K562 (cell line): Measurements from ENCODE around the gene MXRA7. TPM values are rescaled to one million over a fixed set of nuclear protein-coding genes. Genes with fewer than 3 reads are reported as not detected.
A peak's percentile ranks its signal among the peaks of the same experiment; 100 is the strongest.

Experiments
- ARID3B ChIP-seq: fragments of 250-450 bp; sonication (Bioruptor Pico); IDR thresholded peaks from 2 replicates; pipeline ENCODE4 v1.4.0; 2020; ENCODE audit warnings: borderline replicate concordance
- DMBX1 ChIP-seq: fragments of 250-450 bp; sonication (Bioruptor Pico); IDR thresholded peaks from 2 replicates; pipeline ENCODE4 v1.8.0; 2022; ENCODE audit warnings: inconsistent platforms, mild to moderate bottlenecking, moderate library complexity, borderline replicate concordance
- FOXA1 ChIP-seq: fragments of 450-650 bp; IDR thresholded peaks from 2 replicates; pipeline ENCODE4 v1.6.1; 2016; ENCODE audit warnings: mild to moderate bottlenecking, borderline replicate concordance
- GABPB2 ChIP-seq: fragments of 250-450 bp; sonication (Bioruptor Pico); conservative IDR thresholded peaks from 2 replicates; pipeline ENCODE4 v1.5.1; 2021; ENCODE audit warnings: mild to moderate bottlenecking
- GATA2 ChIP-seq: sonication (generic); formaldehyde crosslinking; IDR thresholded peaks from 2 replicates; pipeline ENCODE4 v1.4.0; 2020; ENCODE audit warnings: mild to moderate bottlenecking, missing genetic modification reagents
- GTF2F1 ChIP-seq: IDR thresholded peaks from 2 replicates; pipeline ENCODE4 v1.6.1; 2011; ENCODE audit warnings: low read depth, low read length, improper control_type of control experiment
- NCOA4 ChIP-seq: fragments of 450-650 bp; IDR thresholded peaks from 2 replicates; pipeline ENCODE4 v1.6.1; 2018; ENCODE audit warnings: mild to moderate bottlenecking; ENCODE audit not compliant: partially characterized antibody
- NR1H2 ChIP-seq: sonication (generic); formaldehyde crosslinking; IDR thresholded peaks from 2 replicates; pipeline ENCODE4 v1.4.0; 2020; ENCODE audit warnings: mild to moderate bottlenecking, missing genetic modification reagents
- PHB2 ChIP-seq: fragments of 450-650 bp; IDR thresholded peaks from 2 replicates; pipeline ENCODE4 v1.6.1; 2017; ENCODE audit warnings: low read depth
- PHTF2 ChIP-seq: fragments of 250-450 bp; sonication (Bioruptor Pico); IDR thresholded peaks from 2 replicates; pipeline ENCODE4 v1.5.0; 2021; ENCODE audit warnings: mild to moderate bottlenecking
- PREB ChIP-seq: sonication (generic); formaldehyde crosslinking; IDR thresholded peaks from 2 replicates; pipeline ENCODE4 v1.8.1; 2023; ENCODE audit warnings: mild to moderate bottlenecking, missing genetic modification reagents
- SREBF2 ChIP-seq: sonication (generic); formaldehyde crosslinking; IDR thresholded peaks from 2 replicates; pipeline ENCODE4 v1.4.0; 2020; ENCODE audit warnings: mild to moderate bottlenecking, missing genetic modification reagents
- ZNF311 ChIP-seq: fragments of 250-450 bp; sonication (Bioruptor Pico); IDR thresholded peaks from 2 replicates; pipeline ENCODE4 v1.4.0; 2020; ENCODE audit warnings: mild to moderate bottlenecking, moderate library complexity
- ZNF436 ChIP-seq: fragments of 250-450, 450-650 bp; sonication (Bioruptor Pico); formaldehyde crosslinking; IDR thresholded peaks from 2 replicates; pipeline ENCODE4 v1.7.0; 2020; ENCODE audit warnings: mild to moderate bottlenecking
- ZNF444 ChIP-seq: fragments of 250-450 bp; sonication (Bioruptor Pico); IDR thresholded peaks from 2 replicates; pipeline ENCODE4 v1.4.0; 2020; ENCODE audit warnings: mild to moderate bottlenecking, moderate library complexity
- ZNF75A ChIP-seq: fragments of 450-650 bp; formaldehyde crosslinking; IDR thresholded peaks from 2 replicates; pipeline ENCODE4 v1.4.0; 2020; ENCODE audit warnings: mild to moderate bottlenecking
- ZNF780A ChIP-seq: fragments of 250-450 bp; sonication (Bioruptor Pico); IDR thresholded peaks from 2 replicates; pipeline ENCODE4 v1.5.0; 2021; ENCODE audit warnings: mild to moderate bottlenecking
- polyA plus RNA-seq, 8 experiments: library from polyadenylated mRNA; depleted of rRNA in 4 of 8; stranded (reverse) in 5 of 8; unstranded in 3 of 8; fragments of >200 nt; fragmentation: Nextera tagmentation in 2 of 8; fragmentation: Illumina TruSeq in 1 of 8; extraction: Ambion mirVana in 2 of 8; extraction: Trizol in 1 of 8; gene quantifications; 2 replicates each; pipeline versions ENCODE4 v1.2.1 to v1.2.3, GENCODE V29; 2011 to 2014; ENCODE audit warnings: inconsistent platforms in 1 of 8, missing spikeins in 1 of 8
- total RNA-seq, 7 experiments: library from RNA; depleted of rRNA in 6 of 7; stranded (reverse); fragments of >200 nt in 6 of 7; fragmentation: Illumina TruSeq in 2 of 7; extraction: Trizol in 2 of 7; gene quantifications; 2 replicates each; pipeline versions ENCODE4 v1.2.1 to v1.2.3, GENCODE V29; 2011 to 2021; ENCODE audit warnings: low replicate concordance in 1 of 7
- TF ChIP-seq, protein P1 (sequence below): fragments of 250-450 bp; sonication (Bioruptor Pico); IDR thresholded peaks from 2 replicates; pipeline ENCODE4 v1.5.0; 2021
- TF ChIP-seq, protein P2 (sequence below): fragments of 250-450 bp; sonication (Bioruptor Pico); IDR thresholded peaks from 2 replicates; pipeline ENCODE4 v1.8.0; 2021; ENCODE audit warnings: moderate library complexity, mild to moderate bottlenecking, inconsistent platforms
- TF ChIP-seq, protein P3 (sequence below): fragments of 250-450 bp; sonication (Bioruptor Pico); IDR thresholded peaks from 2 replicates; pipeline ENCODE4 v1.8.0; 2021; ENCODE audit warnings: mild to moderate bottlenecking, moderate library complexity

Gene MXRA7
- total and polyA plus RNA-seq, 9 of the 15 experiments (the other 6 are each of a cell fraction or from before 2014, with no cell fraction given) = 2.6 to 38.4 (median 14.3) TPM

GRCh38 chr17:76737676-76738467, 27.1 kb upstream of the MXRA7 start, which contains the start of gene MFSD11 (continued):
- TF ChIP-seq DMBX1 (CRISPR knock-in tag) = no peak
- TF ChIP-seq ZNF436 (CRISPR knock-in tag) = no peak
- no peak for TF ChIP-seq ZNF780A
- TF ChIP-seq NCOA4 = no peak
- TF ChIP-seq, protein P1, sequence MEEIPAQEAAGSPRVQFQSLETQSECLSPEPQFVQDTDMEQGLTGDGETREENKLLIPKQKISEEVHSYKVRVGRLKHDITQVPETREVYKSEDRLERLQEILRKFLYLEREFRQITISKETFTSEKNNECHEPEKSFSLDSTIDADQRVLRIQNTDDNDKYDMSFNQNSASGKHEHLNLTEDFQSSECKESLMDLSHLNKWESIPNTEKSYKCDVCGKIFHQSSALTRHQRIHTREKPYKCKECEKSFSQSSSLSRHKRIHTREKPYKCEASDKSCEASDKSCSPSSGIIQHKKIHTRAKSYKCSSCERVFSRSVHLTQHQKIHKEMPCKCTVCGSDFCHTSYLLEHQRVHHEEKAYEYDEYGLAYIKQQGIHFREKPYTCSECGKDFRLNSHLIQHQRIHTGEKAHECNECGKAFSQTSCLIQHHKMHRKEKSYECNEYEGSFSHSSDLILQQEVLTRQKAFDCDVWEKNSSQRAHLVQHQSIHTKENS (CRISPR knock-in tag) = no peak
- TF ChIP-seq GATA2 (CRISPR knock-in tag) = no peak
- no peak for TF ChIP-seq PHTF2
- TF ChIP-seq PREB = peak; percentile 77; the same call in 1 of the 2 replicates
- TF ChIP-seq GABPB2 = no peak
- TF ChIP-seq ARID3B (CRISPR knock-in tag) = no peak
- TF ChIP-seq, protein P2, sequence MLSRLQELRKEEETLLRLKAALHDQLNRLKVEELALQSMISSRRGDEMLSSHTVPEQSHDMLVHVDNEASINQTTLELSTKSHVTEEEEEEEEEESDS (CRISPR knock-in tag) = no peak
- TF ChIP-seq, protein P3, sequence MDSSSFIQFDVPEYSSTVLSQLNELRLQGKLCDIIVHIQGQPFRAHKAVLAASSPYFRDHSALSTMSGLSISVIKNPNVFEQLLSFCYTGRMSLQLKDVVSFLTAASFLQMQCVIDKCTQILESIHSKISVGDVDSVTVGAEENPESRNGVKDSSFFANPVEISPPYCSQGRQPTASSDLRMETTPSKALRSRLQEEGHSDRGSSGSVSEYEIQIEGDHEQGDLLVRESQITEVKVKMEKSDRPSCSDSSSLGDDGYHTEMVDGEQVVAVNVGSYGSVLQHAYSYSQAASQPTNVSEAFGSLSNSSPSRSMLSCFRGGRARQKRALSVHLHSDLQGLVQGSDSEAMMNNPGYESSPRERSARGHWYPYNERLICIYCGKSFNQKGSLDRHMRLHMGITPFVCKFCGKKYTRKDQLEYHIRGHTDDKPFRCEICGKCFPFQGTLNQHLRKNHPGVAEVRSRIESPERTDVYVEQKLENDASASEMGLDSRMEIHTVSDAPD = no peak
- TF ChIP-seq NR1H2 (CRISPR knock-in tag) = no peak
- TF ChIP-seq SREBF2 (CRISPR knock-in tag) = no peak
- no peak for TF ChIP-seq GTF2F1
- TF ChIP-seq PHB2 = no peak
- TF ChIP-seq ZNF311 (CRISPR knock-in tag) = no peak
- no peak for TF ChIP-seq ZNF444 (CRISPR knock-in tag)
- TF ChIP-seq ZNF75A (CRISPR knock-in tag) = no peak
- TF ChIP-seq FOXA1 = no peak
